ENCODE results near the gene ZSCAN9.
A peak's percentile ranks its signal among the peaks of the same experiment; 100 is the strongest.

The ZSCAN9 gene

GRCh38 chr6:28225056-28225834 is at the start of gene ZSCAN9:
TSS of gene ZSCAN9 (plus strand) at chr6:28225275. CDS start at chr6:28227085, 1,810 bp downstream.
- DNase-seq = peak; percentile 69 to 77

GRCh38 chr6:28176373-28176772 is 48.7 kb upstream of the ZSCAN9 start:
- DNase-seq = no peak

DNA sequence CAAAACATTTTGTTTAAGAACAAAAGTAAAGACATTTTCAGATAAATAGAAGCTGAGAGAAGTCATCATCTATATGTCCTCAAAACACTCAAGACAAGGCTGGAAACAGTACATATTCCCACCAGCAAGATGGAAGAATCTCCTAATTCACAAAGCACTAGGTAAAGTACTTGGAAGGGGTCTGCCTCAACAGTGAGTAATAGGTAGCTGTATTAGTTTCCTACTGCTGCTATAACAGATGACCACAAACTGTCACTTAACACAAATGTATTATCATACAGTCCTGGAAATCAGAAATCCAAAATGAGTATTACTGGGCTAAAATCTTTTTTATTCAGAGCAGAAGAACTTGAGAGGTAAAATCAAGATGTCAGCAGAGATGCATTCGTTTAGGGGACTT is 42.8 kb upstream of the ZSCAN9 start:
- DNase-seq = no peak

- no peak for DNase-seq
Observed at GRCh38 chr6:28188111-28188979, 36.7 kb upstream of the ZSCAN9 start.

DNA sequence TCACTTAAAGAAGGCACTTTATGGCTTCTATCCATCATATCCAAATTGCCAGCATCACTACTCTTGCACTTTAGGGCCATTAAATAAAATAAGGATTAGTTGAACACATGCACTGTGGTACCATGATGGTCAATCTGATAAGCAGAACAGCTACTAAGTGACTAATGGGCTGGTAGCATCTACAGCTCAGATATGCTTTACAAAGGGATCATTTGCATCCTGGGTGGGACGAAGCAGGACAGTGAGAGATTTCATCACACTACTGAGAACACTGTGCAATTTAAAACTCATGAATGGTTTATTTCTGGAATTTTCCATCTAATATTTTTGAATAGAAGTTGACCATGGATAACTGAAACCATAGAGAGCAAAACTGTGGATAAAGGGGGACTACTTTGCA is 25.1 kb upstream of the ZSCAN9 start:
- DNase-seq = no peak

- no peak for DNase-seq
Observed at GRCh38 chr6:28203201-28203600, 21.9 kb upstream of the ZSCAN9 start.

- peak in 1 of 2 donors; percentile 28 for DNase-seq
Observed at GRCh38 chr6:28205879-28206278, 19.2 kb upstream of the ZSCAN9 start.

DNA sequence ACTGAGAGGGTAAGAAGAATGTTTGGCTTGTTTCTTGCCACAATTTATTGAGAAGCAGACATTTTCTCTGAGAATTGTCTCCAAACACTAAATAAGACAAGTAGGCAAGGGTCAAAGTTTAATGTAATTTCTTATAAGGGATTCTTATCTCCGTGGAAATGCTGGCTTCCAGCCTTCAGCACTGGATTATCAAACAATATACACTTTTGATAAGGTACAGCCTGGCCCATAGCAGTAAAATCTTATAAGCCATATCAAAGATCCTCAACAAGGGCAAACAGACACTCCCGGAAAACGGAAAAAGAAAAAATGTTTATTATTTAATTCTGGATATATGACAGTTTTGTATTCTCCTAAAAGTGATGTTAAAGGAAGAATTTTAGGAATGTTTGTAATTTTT is 18.5 kb upstream of the ZSCAN9 start:
- DNase-seq = no peak

GRCh38 chr6:28206928-28207509 is 18.1 kb upstream of the ZSCAN9 start:
- peak; percentile 36 to 48 for DNase-seq

DNA sequence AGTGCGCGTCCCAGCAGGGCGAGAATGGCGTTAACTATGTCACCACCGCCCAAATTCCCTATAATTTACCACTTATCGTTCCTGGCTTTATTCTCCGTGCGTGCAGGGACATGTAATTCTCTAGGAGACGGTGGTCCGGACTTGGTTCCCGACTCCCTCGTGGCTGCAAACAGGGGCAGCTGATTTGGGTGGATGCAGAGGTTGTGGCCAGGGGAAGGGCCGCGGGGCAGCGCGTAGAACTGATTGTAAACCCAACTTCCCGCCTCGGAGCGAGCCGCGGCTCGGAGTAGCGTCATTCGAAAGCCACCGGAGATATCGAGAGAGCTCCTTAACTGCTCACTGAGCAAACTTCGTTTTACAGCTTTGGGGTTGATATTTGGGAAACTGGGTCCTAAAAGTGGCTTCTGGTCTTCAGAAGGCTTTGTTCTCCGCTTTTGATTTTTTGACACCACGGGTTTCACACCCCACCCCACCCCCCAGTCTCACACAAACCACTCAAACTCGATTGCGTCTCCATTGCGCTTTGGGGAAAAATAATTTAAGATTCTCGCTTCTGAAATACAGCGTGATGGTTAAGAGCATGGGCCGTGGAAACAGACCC is 17.5 kb upstream of the ZSCAN9 start:
- DNase-seq = peak; percentile 42 to 45

DNA sequence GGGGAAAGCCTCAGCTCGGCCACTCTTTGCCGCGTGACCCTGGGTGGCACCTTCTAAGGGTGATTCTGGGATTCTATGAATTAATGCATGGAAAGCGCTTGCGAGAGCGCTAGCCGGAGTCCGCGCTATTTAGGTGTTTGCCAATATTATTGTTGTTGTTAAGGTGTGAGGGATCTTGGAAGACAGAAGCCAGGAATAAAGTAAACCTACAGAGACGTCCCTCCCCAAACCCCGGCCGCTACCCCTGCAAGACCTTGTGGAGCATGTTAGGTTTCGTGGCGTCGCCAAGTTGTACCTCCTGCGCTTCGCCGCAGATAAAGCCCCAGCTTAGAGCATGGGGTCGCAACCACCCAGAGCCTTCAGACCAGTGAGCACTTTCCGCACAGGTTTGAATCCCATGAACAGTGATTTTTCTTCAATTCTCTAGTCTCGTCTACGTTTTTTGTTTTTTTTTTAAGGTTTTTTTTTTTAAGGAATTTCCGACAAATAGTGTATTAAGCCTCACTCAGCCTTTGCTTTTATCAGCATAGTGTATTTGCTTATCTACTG is 16.9 kb upstream of the ZSCAN9 start:
- DNase-seq = no peak

GRCh38 chr6:28209753-28210535 is 15.1 kb upstream of the ZSCAN9 start:
- DNase-seq = no peak

DNA sequence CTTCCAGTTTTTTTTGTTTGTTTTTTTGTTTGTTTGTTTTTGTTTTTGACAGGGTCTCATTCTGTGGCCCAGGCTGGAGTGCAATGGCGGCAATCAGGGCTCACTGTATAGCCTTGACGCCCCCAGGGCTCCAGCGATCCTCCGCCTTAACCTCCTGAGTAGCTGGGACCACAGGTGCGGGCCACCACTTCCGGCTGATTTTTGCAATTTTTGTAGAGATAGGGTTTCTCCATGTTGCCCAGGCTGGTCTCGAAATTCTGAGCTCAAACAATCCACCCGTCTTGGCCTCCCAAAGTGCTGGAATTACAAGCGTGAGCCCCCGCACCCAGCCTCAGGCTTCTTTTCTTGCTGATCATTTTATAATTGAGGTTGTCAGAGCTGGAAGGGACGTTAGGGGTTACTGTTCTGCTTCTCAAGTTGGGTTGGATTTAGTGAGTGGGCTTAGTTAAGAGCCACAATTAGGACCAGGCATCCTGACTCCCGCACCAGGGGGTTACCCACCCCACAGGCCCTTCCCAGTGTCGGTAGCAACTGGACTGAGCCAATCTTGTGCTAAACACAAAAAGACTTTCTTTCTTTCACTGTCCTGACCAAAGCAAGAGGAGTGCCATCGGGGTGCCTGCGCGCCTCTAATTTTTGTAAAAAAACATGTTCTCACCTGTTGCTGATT is 13.1 kb upstream of the ZSCAN9 start:
- no peak for DNase-seq

- peak; percentile 76 to 77 for DNase-seq
Observed at GRCh38 chr6:28212510-28213212, 12.4 kb upstream of the ZSCAN9 start.

GRCh38 chr6:28213213-28213523 is 11.9 kb upstream of the ZSCAN9 start:
- DNase-seq = no peak

DNA sequence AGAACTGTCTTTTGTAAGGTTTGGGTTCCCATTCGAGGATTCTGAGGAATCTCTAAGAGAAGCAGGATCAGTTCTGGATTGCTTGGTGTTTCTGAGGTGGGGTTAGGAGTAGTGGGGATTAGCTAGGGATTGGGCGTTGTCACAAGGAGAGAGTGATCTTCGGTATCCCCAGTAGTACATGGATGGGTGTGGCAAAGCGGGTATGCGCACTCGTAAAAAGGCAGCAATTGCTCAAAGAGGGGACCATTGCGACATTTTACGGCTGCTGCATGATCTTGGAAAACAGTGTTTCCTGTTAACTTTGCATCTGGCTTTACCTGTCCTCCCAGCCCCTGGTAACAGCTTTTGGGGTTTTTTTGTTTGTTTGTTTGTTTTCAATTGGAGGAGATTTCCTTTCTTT is 9.7 kb upstream of the ZSCAN9 start:
- DNase-seq = no peak

GRCh38 chr6:28217890-28218289 is 7.2 kb upstream of the ZSCAN9 start:
- DNase-seq = no peak

- DNase-seq = peak; percentile 47 to 61
Observed at GRCh38 chr6:28218312-28219248, 6.5 kb upstream of the ZSCAN9 start.

- no peak for DNase-seq
Observed at GRCh38 chr6:28220257-28221133, 4.6 kb upstream of the ZSCAN9 start.

Measured in inflammatory macrophage treated with lipopolysaccharide for 1 hour (primary cell).